ENCODE data around the gene UBTD1.
"Not testable (repeated sequence)": the region's sequence is repeated elsewhere in the genome, so short reads cannot be mapped to it uniquely, and the experiment has no call there.

The UBTD1 gene

GRCh38 chr10:97567891-97568290, 69.2 kb downstream of the UBTD1 start:
- DNase-seq, result no peak

GRCh38 chr10:97570146-97570788, 71.5 kb downstream of the UBTD1 start:
- DNase-seq, result no peak

GRCh38 chr10:97570789-97571471, 72.2 kb downstream of the UBTD1 start:
- peak; percentile 88 for DNase-seq

DNA sequence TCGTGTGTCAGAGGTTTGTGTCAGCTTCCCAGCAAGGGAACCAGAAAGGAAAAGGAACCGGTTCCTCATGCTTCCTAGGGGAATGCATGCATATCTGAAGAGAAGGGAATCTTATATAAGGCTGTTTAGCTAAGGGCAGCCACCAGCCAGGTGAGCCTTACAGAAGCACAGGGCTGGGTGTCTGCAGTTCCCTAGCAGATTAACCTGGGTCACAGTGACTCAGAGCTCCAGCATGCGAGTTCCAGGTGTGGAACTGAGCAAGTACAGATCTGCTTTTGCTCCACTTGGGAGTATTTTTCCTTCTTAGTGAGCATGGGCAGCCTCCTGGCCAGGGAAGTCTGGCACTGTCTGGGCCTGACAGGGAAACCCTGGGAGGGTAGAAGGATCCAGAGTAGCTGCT, 72.9 kb downstream of the UBTD1 start:
- no peak for DNase-seq

- peak; percentile 24 for DNase-seq
These were observed 73.7 kb downstream of the UBTD1 start, which contains the start of gene ANKRD2 for GRCh38 chr10:97572214-97572989. Gene ANKRD2 (plus strand): TSS chr10:97572779. CDS start chr10:97572789, 10 bp downstream.

- DNase-seq, result no peak
These were observed 74.3 kb downstream of the UBTD1 start for GRCh38 chr10:97573021-97573420.

DNA sequence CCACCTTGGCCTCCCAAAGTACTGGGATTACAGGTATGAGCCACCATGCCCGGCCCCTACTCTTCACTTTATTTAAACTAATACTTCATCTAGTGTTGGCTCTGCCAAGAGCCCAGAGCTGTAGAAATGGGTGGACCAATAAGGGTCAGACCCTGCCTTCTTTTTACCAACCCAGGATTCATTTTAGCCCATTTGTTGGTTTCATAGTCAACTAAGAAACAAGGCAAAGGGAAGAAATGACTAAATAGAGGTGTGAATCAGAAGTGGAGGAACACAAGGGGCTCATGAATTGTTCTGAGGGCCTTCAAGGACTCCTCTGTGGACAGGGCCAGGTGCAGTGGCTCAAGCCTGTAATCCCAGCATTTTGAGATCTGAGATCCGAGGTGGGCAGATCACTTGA, 74.9 kb downstream of the UBTD1 start:
- DNase-seq, result no peak

GRCh38 chr10:97574374-97575126, 75.8 kb downstream of the UBTD1 start:
- peak; percentile 63 for DNase-seq

GRCh38 chr10:97575127-97575668, 76.5 kb downstream of the UBTD1 start:
- DNase-seq, result no peak

DNA sequence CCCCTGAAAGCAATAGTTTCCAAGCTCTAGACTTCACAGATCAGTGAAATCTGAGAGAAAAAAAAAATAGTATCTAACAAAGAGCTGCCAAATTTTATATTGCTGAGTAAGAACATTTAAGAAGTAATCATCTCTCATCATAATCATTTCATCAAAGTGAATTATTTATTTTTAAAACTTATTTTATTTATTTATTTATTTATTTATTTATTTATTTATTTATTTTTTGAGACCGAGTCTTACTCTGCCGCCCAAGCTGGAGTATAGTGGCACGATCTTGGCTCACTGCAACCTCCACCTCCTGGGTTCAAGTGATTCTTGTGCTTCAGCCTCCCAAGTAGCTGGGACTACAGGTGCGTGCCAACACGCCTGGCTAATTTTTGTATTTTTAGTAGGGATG, 77.8 kb downstream of the UBTD1 start:
- DNase-seq, result not testable (repeated sequence)

DNA sequence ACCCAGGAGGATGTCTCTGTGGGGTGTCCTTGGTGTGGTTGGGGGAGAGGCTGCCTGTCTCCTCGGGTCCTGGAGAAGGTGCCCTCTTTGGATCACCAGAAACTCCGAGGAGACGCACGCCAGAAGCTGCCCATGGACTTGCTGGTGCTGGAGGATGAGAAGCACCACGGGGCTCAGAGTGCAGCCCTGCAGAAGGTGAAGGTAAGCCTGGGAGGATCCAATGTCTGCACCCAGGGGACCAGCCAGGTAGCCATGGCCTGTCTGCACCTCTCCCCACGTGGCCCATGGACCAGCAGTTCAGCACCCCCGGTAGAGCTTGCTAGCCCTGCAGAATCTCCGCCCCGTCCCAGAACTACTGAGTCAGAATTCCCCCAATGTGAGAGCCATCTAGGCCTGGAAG, 79.0 kb downstream of the UBTD1 start:
- DNase-seq, result no peak

DNA sequence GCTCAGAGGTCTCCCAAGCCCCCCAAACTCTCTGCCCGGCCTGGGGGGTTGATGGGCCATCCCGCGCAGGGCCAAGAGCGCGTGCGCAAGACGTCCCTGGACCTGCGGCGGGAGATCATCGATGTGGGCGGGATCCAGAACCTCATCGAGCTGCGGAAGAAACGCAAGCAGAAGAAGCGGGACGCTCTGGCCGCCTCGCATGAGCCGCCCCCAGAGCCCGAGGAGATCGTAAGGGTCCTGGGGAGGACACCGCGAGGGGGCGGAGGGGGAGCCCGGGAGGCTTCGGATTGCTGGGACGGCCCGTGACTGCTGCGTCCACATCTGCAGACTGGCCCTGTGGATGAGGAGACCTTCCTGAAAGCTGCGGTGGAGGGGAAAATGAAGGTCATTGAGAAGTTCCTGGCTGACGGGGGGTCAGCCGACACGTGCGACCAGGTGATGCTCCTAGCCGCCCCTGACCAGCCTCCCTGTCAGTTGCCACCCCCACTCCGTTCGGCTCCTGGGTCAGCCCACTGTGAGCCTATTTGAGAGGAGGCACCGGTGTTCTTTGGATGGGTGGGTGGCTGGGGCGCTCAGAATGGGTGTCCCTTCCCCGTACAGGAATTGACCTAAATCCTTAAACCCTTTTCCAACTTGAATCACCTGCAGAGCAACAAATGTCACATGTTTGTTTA, 79.6 kb downstream of the UBTD1 start:
- DNase-seq, result no peak

- peak; percentile 10 for DNase-seq
These were observed 82.0 kb downstream of the UBTD1 start for GRCh38 chr10:97580421-97581367.

- DNase-seq, result no peak
These were observed 83.4 kb downstream of the UBTD1 start for GRCh38 chr10:97582169-97582568.

GRCh38 chr10:97583476-97583875, 84.8 kb downstream of the UBTD1 start:
- DNase-seq, result no peak

- no peak for DNase-seq
These were observed 85.5 kb downstream of the UBTD1 start, which contains the start of gene HOGA1 for GRCh38 chr10:97584060-97584797. Gene HOGA1 (plus strand): TSS chr10:97584389. CDS start chr10:97584704, 315 bp downstream.

GRCh38 chr10:97584798-97585438, 86.2 kb downstream of the UBTD1 start:
- no peak for DNase-seq

- DNase-seq, result no peak
These were observed 86.7 kb downstream of the UBTD1 start for GRCh38 chr10:97585439-97585811.

- DNase-seq, result no peak
These were observed 88.5 kb downstream of the UBTD1 start for GRCh38 chr10:97587183-97587582.

DNA sequence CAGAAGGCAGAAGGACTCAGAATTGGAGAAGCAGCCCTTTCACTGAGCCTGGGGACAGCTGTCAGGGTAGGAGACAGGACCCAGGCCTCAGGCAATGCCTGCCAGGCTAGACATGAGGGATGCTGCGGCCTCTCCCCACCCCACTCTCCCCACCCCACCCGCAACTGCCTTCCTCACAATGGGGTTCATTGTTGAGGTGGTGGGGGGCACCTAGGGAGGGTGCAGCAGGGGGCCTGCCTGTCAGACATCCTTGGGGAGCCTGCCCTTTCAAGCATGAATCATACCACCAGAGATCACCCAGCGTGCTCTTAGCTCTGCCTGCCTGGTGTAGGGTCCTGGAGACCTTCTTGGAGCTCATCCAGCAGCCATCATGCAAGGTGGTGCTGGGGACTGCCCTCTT, 90.8 kb downstream of the UBTD1 start, which contains the start of gene C10orf62:
TSS of gene C10orf62 (plus strand) at position 243 of the 400 bp plus-strand sequence. CDS start 177 bp downstream, outside the sequence.
- DNase-seq, result no peak
